WTC11 (cell line): ENCODE measurements around the gene LONP2.

Experiments used
- CTCF ChIP-seq: fragments of 200-600 bp; IDR thresholded peaks from 2 replicates; pipeline ENCODE4 v1.8.0; 2022; ENCODE audit warnings: antibody characterized with exemption
- HMGA2 ChIP-seq: fragments of 250-450 bp; sonication (Bioruptor Pico); IDR thresholded peaks from 2 replicates; pipeline ENCODE4 v1.4.0; 2021; ENCODE audit warnings: mild to moderate bottlenecking, moderate library complexity
- HMGXB4 ChIP-seq: sonication (generic); formaldehyde crosslinking; IDR thresholded peaks from 2 replicates; pipeline ENCODE4 v1.8.1; 2023; ENCODE audit warnings: mild to moderate bottlenecking, moderate library complexity, missing genetic modification reagents
- JAZF1 ChIP-seq: fragments of 250-450 bp; sonication (Bioruptor Pico); IDR thresholded peaks from 2 replicates; pipeline ENCODE4 v1.9.0; 2021; ENCODE audit warnings: moderate library complexity, mild to moderate bottlenecking, inconsistent platforms
- ZNF423 ChIP-seq: fragments of 250-450 bp; sonication (Bioruptor Pico); IDR thresholded peaks from 2 replicates; pipeline ENCODE4 v2.1.2; 2022; ENCODE audit warnings: mild to moderate bottlenecking, moderate library complexity

- TF ChIP-seq CTCF (no peak), HMGXB4 (no peak), JAZF1 (CRISPR knock-in tag) (no peak), ZNF423 (CRISPR knock-in tag) (no peak), HMGA2 (no peak)
Measured at GRCh38 chr16:48356633-48357376, 112.7 kb downstream of the LONP2 start.
